HG03103 (cell line): ENCODE results near the gene TSPY2.
"Not testable (repeated sequence)": the region's sequence is repeated elsewhere in the genome, so short reads cannot be mapped to it uniquely, and the experiment has no call there.

Experiments used
- ATAC-seq: cut with Tn5 transposase; IDR thresholded peaks from one replicate; pipeline ENCODE4 v1.9.1; 2021; ENCODE audit warnings: low read depth; ENCODE audit not compliant: unreplicated experiment

The TSPY2 gene

GRCh38 chrY:6245923-6246322 lies at the start of gene TSPY2:
TSPY2 (plus strand) TSS chrY:6246223; CDS start chrY:6246269, 46 bp downstream.
- not testable (repeated sequence) for ATAC-seq

- not testable (repeated sequence) for ATAC-seq
These were observed 36.5 kb upstream of the TSPY2 start for GRCh38 chrY:6209565-6209964.

- ATAC-seq, result not testable (repeated sequence)
These were observed 29.0 kb upstream of the TSPY2 start for GRCh38 chrY:6217045-6217444.

- ATAC-seq, result not testable (repeated sequence)
These were observed 23.8 kb downstream of the TSPY2 start for GRCh38 chrY:6269839-6270238.
